ENCODE data around the gene GKN1. TPM values are rescaled to one million over a fixed set of nuclear protein-coding genes. Genes with fewer than 3 reads are reported as not detected.

Gene GKN1
- total and polyA plus RNA-seq, 4 donors: not detected

GRCh38 chr2:69007603-69008002 lies 33.2 kb downstream of the GKN1 start (continued):
- no peak for TF ChIP-seq ZBTB33 (IDR thresholded peaks at IDR 0.05)
- no peak for TF ChIP-seq RAD21 (IDR thresholded peaks at IDR 0.05)
- no peak for TF ChIP-seq NR2F2 (IDR thresholded peaks at IDR 0.05)
- no peak for TF ChIP-seq EGR1 (IDR thresholded peaks at IDR 0.05; ENCODE audit: low read depth in 2 of 2)
- no peak for TF ChIP-seq FOXA2 (IDR thresholded peaks at IDR 0.05)

GRCh38 chr2:69010437-69011194 lies 36.2 kb downstream of the GKN1 start:
- peaks cover 0 to 9% (median 1%) of the 10 kb centered on the region in 4 donors for H3K27me3 ChIP-seq (ENCODE audit: control insufficient read depth in 4 of 4, insufficient read depth in 4 of 4, low read length in 3 of 4)
- no peak for TF ChIP-seq REST (IDR thresholded peaks at IDR 0.05)
- no peak overlapping the region for H3K27ac ChIP-seq (ENCODE audit: low read depth in 1 of 2, low read length in 2 of 2)
- no peaks in the 10 kb centered on the region for H3K9me3 ChIP-seq (ENCODE audit: control insufficient read depth in 4 of 4, low read length in 3 of 4)
- H3K4me1 ChIP-seq (ENCODE audit: control insufficient read depth in 4 of 4, insufficient read depth in 4 of 4, low read length in 3 of 4): peaks cover 2 to 15% (median 10%) of the 10 kb centered on the region in 4 donors
- no peaks in the 10 kb centered on the region for H3K36me3 ChIP-seq (ENCODE audit: control insufficient read depth in 4 of 4, insufficient read depth in 3 of 4, low read depth in 1 of 4, low read length in 3 of 4)
- no peak for DNase-seq (ENCODE audit: low spot score)
- WGBS: 81% methylated on average over 8 of the region's 8 CpGs
- no peak overlapping the region for H3K9ac ChIP-seq (ENCODE audit: low read depth in 1 of 2, low read length in 2 of 2)
- H3K4me3 ChIP-seq (ENCODE audit: low read depth in 1 of 3, low read length in 3 of 3): no peak overlapping the region

GRCh38 chr2:69011611-69012157 lies 37.2 kb downstream of the GKN1 start:
- TF ChIP-seq SP1 (IDR thresholded peaks at IDR 0.05) (no peak), FOXA1 (IDR thresholded peaks at IDR 0.05) (no peak), ZBTB33 (IDR thresholded peaks at IDR 0.05) (no peak), EGR1 (IDR thresholded peaks at IDR 0.05; ENCODE audit: low read depth in 2 of 2) (no peak)
- WGBS: 76% methylated on average over 4 of the region's 4 CpGs

More at GRCh38 chr2:69011611-69012157, 37.2 kb downstream of the GKN1 start:
- no peaks in the 10 kb centered on the region for H3K36me3 ChIP-seq (ENCODE audit: control insufficient read depth in 4 of 4, insufficient read depth in 3 of 4, low read depth in 1 of 4, low read length in 3 of 4)
- no peaks in the 10 kb centered on the region for H3K9me3 ChIP-seq (ENCODE audit: control insufficient read depth in 4 of 4, low read length in 3 of 4)
- H3K27ac ChIP-seq (ENCODE audit: low read depth in 1 of 2, low read length in 2 of 2): no peak overlapping the region
- peaks cover 0 to 13% (median 1%) of the 10 kb centered on the region in 4 donors for H3K27me3 ChIP-seq (ENCODE audit: control insufficient read depth in 4 of 4, insufficient read depth in 4 of 4, low read length in 3 of 4)
- no peak for DNase-seq (ENCODE audit: low spot score)
- H3K4me3 ChIP-seq (ENCODE audit: low read depth in 1 of 3, low read length in 3 of 3): no peak overlapping the region
- H3K4me1 ChIP-seq (ENCODE audit: control insufficient read depth in 4 of 4, insufficient read depth in 4 of 4, low read length in 3 of 4): peaks cover 2 to 15% (median 10%) of the 10 kb centered on the region in 4 donors
- no peak overlapping the region for H3K9ac ChIP-seq (ENCODE audit: low read depth in 1 of 2, low read length in 2 of 2)
